ENCODE measurements around the gene LRBA.

DNA sequence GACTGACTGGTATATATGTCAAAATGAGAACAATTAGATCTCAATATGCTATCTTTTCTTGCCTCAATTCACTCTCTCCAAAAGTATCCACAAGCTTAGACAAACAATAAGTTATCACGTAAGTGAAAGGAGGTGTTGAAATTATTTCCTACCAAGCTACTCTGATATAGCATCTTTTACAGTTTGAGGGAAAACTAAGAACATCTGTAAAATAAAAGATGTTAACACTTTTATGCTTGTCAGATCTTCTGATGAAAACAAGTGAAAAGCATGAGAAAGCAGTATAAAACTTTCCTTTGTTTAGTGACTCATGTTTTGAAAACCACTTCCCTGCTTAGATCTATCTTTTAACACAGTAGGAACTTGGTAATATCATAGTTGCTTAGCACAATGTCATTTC lies 441.6 kb downstream of the LRBA start:
- TF ChIP-seq POLR2A (IDR thresholded peaks at IDR 0.05; ENCODE audit: low read depth, low read length) = no peak
- no peak for TF ChIP-seq TAF1 (IDR thresholded peaks at IDR 0.05; ENCODE audit: low read depth, low read length)

All from GM12891 (cell line).